ENCODE data around the gene GNAQ. TPM values are rescaled to one million over a fixed set of nuclear protein-coding genes. Genes with fewer than 3 reads are reported as not detected.
A peak's percentile ranks its signal among the peaks of the same experiment; 100 is the strongest.

GNAQ gene
- total and polyA plus RNA-seq, 4 donors, result 24.6 to 86.2 (median 51.4) TPM

DNA sequence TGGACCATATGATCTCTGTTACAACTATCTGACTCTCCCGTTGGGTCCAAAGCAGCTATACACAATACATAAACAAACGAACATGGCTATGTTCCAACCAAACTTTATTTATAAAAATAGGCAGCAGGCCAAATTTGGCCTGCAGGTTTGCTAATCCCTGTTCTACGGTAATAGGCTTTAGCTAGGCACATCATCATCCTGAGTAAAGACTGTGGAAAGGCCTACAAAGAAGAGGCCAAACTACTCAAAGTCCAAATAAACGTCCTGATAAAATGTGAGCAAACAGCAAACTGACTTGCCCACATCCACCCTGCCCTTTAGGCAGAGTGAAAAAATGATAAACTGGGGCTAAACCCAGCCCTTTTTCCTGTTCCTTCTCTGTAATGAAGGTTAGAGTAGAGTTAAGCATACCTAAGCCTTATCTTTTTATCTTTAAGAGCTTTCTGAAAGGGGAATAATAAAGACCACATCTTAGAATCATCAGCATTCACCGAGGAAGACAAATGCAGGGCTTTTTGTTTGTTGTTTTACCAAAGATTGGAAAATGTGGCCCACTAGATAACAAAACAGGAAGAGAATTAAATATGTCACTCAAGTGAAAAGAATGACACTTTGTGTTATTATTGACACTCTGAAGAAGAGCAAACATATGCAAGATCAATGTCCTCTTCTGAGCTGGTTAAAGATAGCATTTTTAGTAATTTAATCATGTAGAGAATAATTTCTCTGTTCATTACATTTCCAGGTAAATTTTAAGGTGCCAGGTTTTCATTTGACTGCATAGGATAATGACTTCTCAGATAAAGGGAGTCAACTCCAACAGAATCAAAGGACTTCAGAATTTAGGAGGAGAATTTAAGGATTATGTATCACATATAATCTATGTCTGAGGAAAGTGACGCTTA, 223.5 kb downstream of the GNAQ start:
- TF ChIP-seq, protein P1, sequence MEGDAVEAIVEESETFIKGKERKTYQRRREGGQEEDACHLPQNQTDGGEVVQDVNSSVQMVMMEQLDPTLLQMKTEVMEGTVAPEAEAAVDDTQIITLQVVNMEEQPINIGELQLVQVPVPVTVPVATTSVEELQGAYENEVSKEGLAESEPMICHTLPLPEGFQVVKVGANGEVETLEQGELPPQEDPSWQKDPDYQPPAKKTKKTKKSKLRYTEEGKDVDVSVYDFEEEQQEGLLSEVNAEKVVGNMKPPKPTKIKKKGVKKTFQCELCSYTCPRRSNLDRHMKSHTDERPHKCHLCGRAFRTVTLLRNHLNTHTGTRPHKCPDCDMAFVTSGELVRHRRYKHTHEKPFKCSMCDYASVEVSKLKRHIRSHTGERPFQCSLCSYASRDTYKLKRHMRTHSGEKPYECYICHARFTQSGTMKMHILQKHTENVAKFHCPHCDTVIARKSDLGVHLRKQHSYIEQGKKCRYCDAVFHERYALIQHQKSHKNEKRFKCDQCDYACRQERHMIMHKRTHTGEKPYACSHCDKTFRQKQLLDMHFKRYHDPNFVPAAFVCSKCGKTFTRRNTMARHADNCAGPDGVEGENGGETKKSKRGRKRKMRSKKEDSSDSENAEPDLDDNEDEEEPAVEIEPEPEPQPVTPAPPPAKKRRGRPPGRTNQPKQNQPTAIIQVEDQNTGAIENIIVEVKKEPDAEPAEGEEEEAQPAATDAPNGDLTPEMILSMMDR (IDR thresholded peaks at IDR 0.05; ENCODE audit: control extremely low read depth, extremely low read depth), result no peak
- DNase-seq (peak in 1 of 3 donors; percentile 28), ATAC-seq (ENCODE audit: insufficient read depth, low FRiP score) (no peak)
- Histone ChIP-seq H3K4me1 (ENCODE audit: control insufficient read depth in 5 of 5, insufficient read depth in 5 of 5, low read length in 5 of 5) (peaks cover 0 to 4% (median 0%) of the 10 kb centered on the region in 5 donors), H3K36me3 (ENCODE audit: control insufficient read depth in 4 of 4, insufficient read depth in 4 of 4, low read length in 4 of 4) (peaks cover 3 to 11% (median 3%) of the 10 kb centered on the region in 4 donors), H3K27ac (ENCODE audit: low read depth in 1 of 2, low read length in 1 of 2) (no peak overlapping the region), H3K4me3 (no peak overlapping the region), H3K9ac (ENCODE audit: insufficient read depth in 1 of 2, low read length in 2 of 2) (no peak overlapping the region), H3K27me3 (ENCODE audit: control insufficient read depth in 3 of 3, insufficient read depth in 3 of 3, low read length in 2 of 3) (no peaks in the 10 kb centered on the region), H3K9me3 (ENCODE audit: control insufficient read depth in 4 of 4, insufficient read depth in 3 of 4, low read length in 3 of 4) (no peaks in the 10 kb centered on the region)
- 59 to 65% methylated on average over 6 of the region's 6 CpGs for WGBS, 2 donors

DNA sequence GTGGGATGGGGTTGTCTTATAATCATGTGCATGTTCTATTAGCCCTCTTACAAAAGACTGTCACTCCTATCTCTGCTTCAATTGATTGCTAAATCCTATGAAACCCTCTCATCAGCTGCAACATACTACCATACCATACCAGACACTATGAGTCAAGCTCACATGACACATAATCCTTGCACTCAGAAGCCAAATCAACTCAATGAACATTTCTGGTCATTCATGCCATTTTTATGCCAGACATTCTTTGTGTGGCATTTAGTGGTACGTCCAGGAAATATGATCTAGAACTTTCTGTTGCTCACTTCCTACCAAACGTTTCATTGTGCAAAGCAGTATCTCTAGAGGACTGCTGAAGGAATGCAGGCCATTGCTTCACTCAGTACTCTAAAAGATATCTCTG, 224.3 kb downstream of the GNAQ start:
- WGBS, 2 donors, result 11 to 43% methylated on average over 2 of the region's 2 CpGs
- Histone ChIP-seq H3K9ac (ENCODE audit: insufficient read depth in 1 of 2, low read length in 2 of 2) (no peak overlapping the region), H3K4me3 (no peak overlapping the region), H3K36me3 (ENCODE audit: control insufficient read depth in 4 of 4, insufficient read depth in 4 of 4, low read length in 4 of 4) (peaks cover 2 to 11% (median 3%) of the 10 kb centered on the region in 4 donors), H3K9me3 (ENCODE audit: control insufficient read depth in 4 of 4, insufficient read depth in 3 of 4, low read length in 3 of 4) (no peaks in the 10 kb centered on the region), H3K27me3 (ENCODE audit: control insufficient read depth in 3 of 3, insufficient read depth in 3 of 3, low read length in 2 of 3) (no peaks in the 10 kb centered on the region), H3K27ac (ENCODE audit: low read depth in 1 of 2, low read length in 1 of 2) (no peak overlapping the region), H3K4me1 (ENCODE audit: control insufficient read depth in 5 of 5, insufficient read depth in 5 of 5, low read length in 5 of 5) (peaks cover 0 to 4% (median 0%) of the 10 kb centered on the region in 5 donors)
- peak in 1 of 3 donors; percentile 16 for DNase-seq
- ATAC-seq (ENCODE audit: insufficient read depth, low FRiP score), result peak; percentile 70
- TF ChIP-seq, protein P1 (IDR thresholded peaks at IDR 0.05; ENCODE audit: control extremely low read depth, extremely low read depth), result no peak

DNA sequence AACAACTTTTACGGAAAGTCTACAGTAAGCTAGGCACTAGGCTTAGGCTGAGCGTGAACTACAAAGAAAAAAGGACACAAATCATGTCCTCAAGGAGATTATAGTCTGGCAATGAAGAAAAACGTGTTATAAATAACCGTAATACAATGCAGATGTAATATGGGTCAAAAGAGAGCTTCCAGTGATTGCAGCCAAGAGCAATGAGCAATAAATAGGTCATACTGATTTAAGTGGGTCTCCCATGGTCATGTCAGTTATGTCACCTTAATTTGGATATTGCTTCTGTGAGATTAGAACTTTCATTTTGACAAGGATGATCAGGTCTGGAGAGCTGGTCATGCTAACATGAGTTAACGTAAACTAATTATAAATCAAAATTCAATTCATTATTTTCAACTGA, 224.9 kb downstream of the GNAQ start:
- TF ChIP-seq, protein P1 (IDR thresholded peaks at IDR 0.05; ENCODE audit: control extremely low read depth, extremely low read depth), result no peak
- H3K4me1 ChIP-seq (ENCODE audit: control insufficient read depth in 5 of 5, insufficient read depth in 5 of 5, low read length in 5 of 5), result peaks cover 0 to 4% (median 0%) of the 10 kb centered on the region in 5 donors
- no peaks in the 10 kb centered on the region for H3K27me3 ChIP-seq (ENCODE audit: control insufficient read depth in 3 of 3, insufficient read depth in 3 of 3, low read length in 2 of 3)
- no peak overlapping the region for H3K4me3 ChIP-seq
- H3K36me3 ChIP-seq (ENCODE audit: control insufficient read depth in 4 of 4, insufficient read depth in 4 of 4, low read length in 4 of 4), result peaks cover 0 to 11% (median 3%) of the 10 kb centered on the region in 4 donors
- ATAC-seq (ENCODE audit: insufficient read depth, low FRiP score) (no peak), DNase-seq (no peak)
- no peaks in the 10 kb centered on the region for H3K9me3 ChIP-seq (ENCODE audit: control insufficient read depth in 4 of 4, insufficient read depth in 3 of 4, low read length in 3 of 4)
- no peak overlapping the region for H3K27ac ChIP-seq (ENCODE audit: low read depth in 1 of 2, low read length in 1 of 2)
- WGBS, 2 donors, result 93 to 94% methylated on average over 5 of the region's 5 CpGs
- no peak overlapping the region for H3K9ac ChIP-seq (ENCODE audit: insufficient read depth in 1 of 2, low read length in 2 of 2)
